Neural cell (in vitro differentiated cells): ENCODE data around the gene CABLES2. TPM values are rescaled to one million over a fixed set of nuclear protein-coding genes. Genes with fewer than 3 reads are reported as not detected.

Experiments
- H2AFZ ChIP-seq: fragments of 200-600, 300-800 bp; sonication (generic), shearing (Covaris generic); 2 replicates; pipeline ENCODE4 v1.6.0; 2014; ENCODE audit warnings: low read depth, mild to moderate bottlenecking, antibody characterized with exemption, low read length, moderate library complexity
- H3F3A ChIP-seq: fragments of 200-600 bp; shearing (Covaris generic); 2 replicates; pipeline ENCODE4 v1.6.1; 2016; ENCODE audit warnings: mild to moderate bottlenecking, moderate library complexity, mixed read lengths, antibody characterized with exemption, low read length; ENCODE audit not compliant: insufficient read depth, poor library complexity, severe bottlenecking
- H3K27ac ChIP-seq: fragments of 200-600, 300-800 bp; sonication (generic), shearing (Covaris generic); 2 replicates; pipeline ENCODE4 v1.5.1; 2014; ENCODE audit warnings: mild to moderate bottlenecking, low read length, moderate library complexity
- H3K27me3 ChIP-seq: fragments of 300-800, 200-600 bp; sonication (generic), shearing (Covaris generic); 2 replicates; pipeline ENCODE4 v1.6.0; 2014; ENCODE audit warnings: mild to moderate bottlenecking, low read depth, low read length, moderate library complexity; ENCODE audit not compliant: insufficient read depth
- H3K36me3 ChIP-seq: fragments of 300-800, 200-600 bp; sonication (generic), shearing (Covaris generic); 2 replicates; pipeline ENCODE4 v1.5.1; 2014; ENCODE audit warnings: mild to moderate bottlenecking, antibody characterized with exemption, low read length, moderate library complexity; ENCODE audit not compliant: insufficient read depth
- H3K4me2 ChIP-seq: fragments of 300-800, 200-600 bp; sonication (generic), shearing (Covaris generic); 2 replicates; pipeline ENCODE4 v1.6.0; 2014; ENCODE audit warnings: mild to moderate bottlenecking, low read length
- H3K4me3 ChIP-seq: fragments of 300-800, 200-600 bp; sonication (generic), shearing (Covaris generic); 2 replicates; pipeline ENCODE4 v1.5.1; 2014; ENCODE audit warnings: mild to moderate bottlenecking, low read length, moderate library complexity
- H3K79me2 ChIP-seq: fragments of 200-600 bp; shearing (Covaris generic); replicated peaks from 2 replicates; pipeline ENCODE4 v1.6.0; 2014; ENCODE audit warnings: mild to moderate bottlenecking, low read length, moderate library complexity; ENCODE audit not compliant: insufficient read depth
- H3K9ac ChIP-seq: fragments of 300-800, 200-600 bp; sonication (generic), shearing (Covaris generic); 2 replicates; pipeline ENCODE4 v1.6.1; 2016; ENCODE audit warnings: mild to moderate bottlenecking, low read length, mixed read lengths
- H3K9me2 ChIP-seq: fragments of 200-600 bp; shearing (Covaris generic); 2 replicates; pipeline ENCODE4 v1.6.1; 2016; ENCODE audit warnings: mild to moderate bottlenecking, low read length, mixed read lengths; ENCODE audit not compliant: insufficient read depth
- H3K9me3 ChIP-seq: fragments of 200-600, 300-800 bp; sonication (generic), shearing (Covaris generic); 2 replicates; pipeline ENCODE4 v1.6.1; 2016; ENCODE audit warnings: mild to moderate bottlenecking, mixed run types, low read length, moderate library complexity, mixed read lengths
- H4K20me1 ChIP-seq: fragments of 200-600 bp; shearing (Covaris generic); 2 replicates; pipeline ENCODE4 v1.6.1; 2016; ENCODE audit warnings: mild to moderate bottlenecking, mixed run types; ENCODE audit not compliant: insufficient read depth
- EP300 ChIP-seq: fragments of 450-650 bp; conservative IDR thresholded peaks from 2 replicates; pipeline ENCODE4 v1.6.1; 2014; ENCODE audit warnings: antibody characterized with exemption, mild to moderate bottlenecking, moderate library complexity; ENCODE audit not compliant: poor library complexity, severe bottlenecking
- EZH2 ChIP-seq: fragments of 200-600, 300-800 bp; shearing (Covaris generic), sonication (generic); IDR thresholded peaks from 2 replicates; pipeline ENCODE4 v1.6.1; 2014; ENCODE audit warnings: antibody characterized with exemption, low read length, borderline replicate concordance, mild to moderate bottlenecking; ENCODE audit not compliant: insufficient read depth, poor library complexity, severe bottlenecking
- MXI1 ChIP-seq: fragments of 450-650 bp; conservative IDR thresholded peaks from 2 replicates; pipeline ENCODE4 v1.6.1; 2014; ENCODE audit warnings: antibody characterized with exemption, mild to moderate bottlenecking; ENCODE audit not compliant: poor library complexity, severe bottlenecking
- RAD21 ChIP-seq: fragments of 450-650 bp; conservative IDR thresholded peaks from 2 replicates; pipeline ENCODE4 v1.6.1; 2014; ENCODE audit warnings: antibody characterized with exemption, mild to moderate bottlenecking, moderate library complexity
- SMC3 ChIP-seq: fragments of 450-650 bp; conservative IDR thresholded peaks from 2 replicates; pipeline ENCODE4 v1.6.1; 2014; ENCODE audit warnings: antibody characterized with exemption, mild to moderate bottlenecking, moderate library complexity; ENCODE audit not compliant: poor library complexity
- TAF1 ChIP-seq: IDR thresholded peaks from 2 replicates; pipeline ENCODE4 v1.6.1; 2012; ENCODE audit warnings: low read depth
- polyA plus RNA-seq: library from polyadenylated mRNA; depleted of rRNA; stranded (reverse); fragments of >200 nt; gene quantifications from 2 replicates; pipeline ENCODE4 v1.2.3, GENCODE V29; 2014
- TF ChIP-seq, protein P1 (sequence below): fragments of 450-650 bp; IDR thresholded peaks from 2 replicates; pipeline ENCODE4 v1.5.1; 2014; ENCODE audit warnings: antibody characterized with exemption, mild to moderate bottlenecking, moderate library complexity; ENCODE audit not compliant: poor library complexity, severe bottlenecking
- TF ChIP-seq, protein P2 (sequence below): IDR thresholded peaks from 2 replicates; pipeline ENCODE4 v1.6.1; 2012; ENCODE audit warnings: borderline replicate concordance

CABLES2 gene
- polyA plus RNA-seq, 1 donor from 2014 or later: 8.3 TPM

DNA sequence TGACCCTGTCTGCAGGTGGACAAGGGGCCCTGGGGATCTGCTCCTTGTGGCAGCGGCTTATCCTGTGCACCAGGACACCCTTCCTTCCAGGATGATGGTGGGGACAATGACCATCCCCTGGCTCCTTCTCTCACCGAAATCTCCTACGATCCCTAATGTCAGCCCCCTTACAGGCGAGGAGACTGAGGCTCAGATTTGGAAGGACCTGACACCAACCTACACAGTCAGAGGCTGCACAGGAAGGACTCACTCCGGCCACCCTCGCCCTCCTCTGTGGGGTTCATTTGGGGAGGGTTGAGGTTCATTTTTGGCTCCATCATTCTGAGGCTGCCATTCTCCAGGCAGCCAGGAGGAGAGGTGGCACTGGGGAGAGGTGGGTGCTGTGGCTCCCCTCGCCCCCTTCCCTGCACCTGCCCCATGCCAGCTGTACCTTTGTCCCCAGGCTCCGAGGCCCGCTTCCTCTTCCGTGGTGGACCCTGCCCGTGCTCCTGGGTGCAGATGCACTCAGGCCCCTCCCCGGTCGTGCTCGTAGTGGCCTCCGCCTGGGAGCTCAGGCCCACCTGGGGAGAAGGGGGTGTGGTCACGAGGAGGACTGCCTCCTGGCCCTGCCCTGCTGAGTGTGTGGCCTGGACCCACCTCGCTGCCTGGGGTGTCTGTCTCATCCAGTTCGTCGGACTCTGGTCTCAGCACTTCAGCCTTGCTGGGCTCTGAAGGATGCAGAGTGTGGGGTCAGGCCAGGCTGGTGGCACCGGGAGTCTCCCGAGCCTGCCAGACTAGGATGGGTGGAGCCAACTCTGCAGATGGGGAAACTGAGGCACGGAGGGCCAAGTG, 5.3 kb upstream of the CABLES2 start:
- no peak overlapping the region for H3K4me3 ChIP-seq
- H3K27me3 ChIP-seq: no peaks in the 10 kb centered on the region
- H3K4me2 ChIP-seq: no peak overlapping the region
- H3K9ac ChIP-seq: no peak overlapping the region
- no peaks in the 10 kb centered on the region for H3K36me3 ChIP-seq
- H3F3A ChIP-seq: no peaks in the 10 kb centered on the region
- H3K9me3 ChIP-seq: no peaks in the 10 kb centered on the region
- no peaks in the 10 kb centered on the region for H3K9me2 ChIP-seq
- H3K27ac ChIP-seq: no peak overlapping the region
- TF ChIP-seq RAD21 (no peak), TAF1 (no peak), MXI1 (no peak), SMC3 (no peak), EZH2 (no peak), EP300 (no peak)
- TF ChIP-seq, protein P1, sequence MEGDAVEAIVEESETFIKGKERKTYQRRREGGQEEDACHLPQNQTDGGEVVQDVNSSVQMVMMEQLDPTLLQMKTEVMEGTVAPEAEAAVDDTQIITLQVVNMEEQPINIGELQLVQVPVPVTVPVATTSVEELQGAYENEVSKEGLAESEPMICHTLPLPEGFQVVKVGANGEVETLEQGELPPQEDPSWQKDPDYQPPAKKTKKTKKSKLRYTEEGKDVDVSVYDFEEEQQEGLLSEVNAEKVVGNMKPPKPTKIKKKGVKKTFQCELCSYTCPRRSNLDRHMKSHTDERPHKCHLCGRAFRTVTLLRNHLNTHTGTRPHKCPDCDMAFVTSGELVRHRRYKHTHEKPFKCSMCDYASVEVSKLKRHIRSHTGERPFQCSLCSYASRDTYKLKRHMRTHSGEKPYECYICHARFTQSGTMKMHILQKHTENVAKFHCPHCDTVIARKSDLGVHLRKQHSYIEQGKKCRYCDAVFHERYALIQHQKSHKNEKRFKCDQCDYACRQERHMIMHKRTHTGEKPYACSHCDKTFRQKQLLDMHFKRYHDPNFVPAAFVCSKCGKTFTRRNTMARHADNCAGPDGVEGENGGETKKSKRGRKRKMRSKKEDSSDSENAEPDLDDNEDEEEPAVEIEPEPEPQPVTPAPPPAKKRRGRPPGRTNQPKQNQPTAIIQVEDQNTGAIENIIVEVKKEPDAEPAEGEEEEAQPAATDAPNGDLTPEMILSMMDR: no peak
- TF ChIP-seq, protein P2, sequence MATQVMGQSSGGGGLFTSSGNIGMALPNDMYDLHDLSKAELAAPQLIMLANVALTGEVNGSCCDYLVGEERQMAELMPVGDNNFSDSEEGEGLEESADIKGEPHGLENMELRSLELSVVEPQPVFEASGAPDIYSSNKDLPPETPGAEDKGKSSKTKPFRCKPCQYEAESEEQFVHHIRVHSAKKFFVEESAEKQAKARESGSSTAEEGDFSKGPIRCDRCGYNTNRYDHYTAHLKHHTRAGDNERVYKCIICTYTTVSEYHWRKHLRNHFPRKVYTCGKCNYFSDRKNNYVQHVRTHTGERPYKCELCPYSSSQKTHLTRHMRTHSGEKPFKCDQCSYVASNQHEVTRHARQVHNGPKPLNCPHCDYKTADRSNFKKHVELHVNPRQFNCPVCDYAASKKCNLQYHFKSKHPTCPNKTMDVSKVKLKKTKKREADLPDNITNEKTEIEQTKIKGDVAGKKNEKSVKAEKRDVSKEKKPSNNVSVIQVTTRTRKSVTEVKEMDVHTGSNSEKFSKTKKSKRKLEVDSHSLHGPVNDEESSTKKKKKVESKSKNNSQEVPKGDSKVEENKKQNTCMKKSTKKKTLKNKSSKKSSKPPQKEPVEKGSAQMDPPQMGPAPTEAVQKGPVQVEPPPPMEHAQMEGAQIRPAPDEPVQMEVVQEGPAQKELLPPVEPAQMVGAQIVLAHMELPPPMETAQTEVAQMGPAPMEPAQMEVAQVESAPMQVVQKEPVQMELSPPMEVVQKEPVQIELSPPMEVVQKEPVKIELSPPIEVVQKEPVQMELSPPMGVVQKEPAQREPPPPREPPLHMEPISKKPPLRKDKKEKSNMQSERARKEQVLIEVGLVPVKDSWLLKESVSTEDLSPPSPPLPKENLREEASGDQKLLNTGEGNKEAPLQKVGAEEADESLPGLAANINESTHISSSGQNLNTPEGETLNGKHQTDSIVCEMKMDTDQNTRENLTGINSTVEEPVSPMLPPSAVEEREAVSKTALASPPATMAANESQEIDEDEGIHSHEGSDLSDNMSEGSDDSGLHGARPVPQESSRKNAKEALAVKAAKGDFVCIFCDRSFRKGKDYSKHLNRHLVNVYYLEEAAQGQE: no peak
- no peaks in the 10 kb centered on the region for H4K20me1 ChIP-seq
- H3K79me2 ChIP-seq: no peaks in the 10 kb centered on the region
- H2AFZ ChIP-seq: no peak overlapping the region

DNA sequence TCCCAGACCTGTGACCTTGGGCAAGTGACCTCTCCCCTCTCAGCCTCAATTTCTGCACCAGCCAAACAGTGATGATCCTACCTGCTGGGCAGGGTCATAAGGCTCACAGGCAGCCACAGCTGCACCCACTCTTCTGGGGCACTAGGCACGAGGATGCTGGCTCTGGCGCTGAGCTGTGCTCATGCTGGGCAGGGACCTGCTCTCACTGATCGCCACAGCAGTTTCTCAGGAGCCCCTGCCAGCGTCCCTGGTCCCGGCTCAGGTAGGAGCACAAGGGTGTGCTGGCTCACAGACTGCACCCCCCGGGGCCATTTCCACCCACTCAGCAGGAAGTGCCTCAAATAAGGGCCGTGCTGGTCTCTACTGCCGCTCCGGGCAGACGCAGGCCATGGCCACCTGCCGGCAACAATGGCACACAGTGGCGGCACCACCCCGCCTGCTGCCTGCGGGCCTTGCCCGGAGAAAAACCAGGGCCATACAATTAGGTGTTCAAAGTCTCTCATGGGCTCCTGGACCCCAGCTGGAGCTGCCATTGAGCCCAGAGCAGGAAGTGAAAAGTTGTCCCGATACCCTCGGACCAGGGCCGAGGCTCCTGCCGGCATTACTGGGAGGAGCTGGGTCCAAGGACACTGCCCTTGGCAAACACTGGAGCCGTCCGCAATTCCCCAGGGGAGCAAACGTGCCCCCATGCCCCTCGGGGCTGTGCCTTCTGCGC, 4.6 kb upstream of the CABLES2 start:
- Histone ChIP-seq H3K79me2 (peaks cover under 1% of the 10 kb centered on the region), H3K4me2 (no peak overlapping the region), H2AFZ (no peak overlapping the region), H3K9me3 (no peaks in the 10 kb centered on the region), H3K36me3 (no peaks in the 10 kb centered on the region), H3K9ac (no peak overlapping the region), H3K27ac (no peak overlapping the region), H3K27me3 (no peaks in the 10 kb centered on the region), H3F3A (no peaks in the 10 kb centered on the region), H3K9me2 (no peaks in the 10 kb centered on the region), H4K20me1 (no peaks in the 10 kb centered on the region), H3K4me3 (no peak overlapping the region)
- no peak for TF ChIP-seq SMC3
- no peak for TF ChIP-seq EZH2
- TF ChIP-seq TAF1: no peak
- TF ChIP-seq, protein P1: no peak
